Activated B cell treated with CpG ODN at 0.5 μM for 24 hours (primary cell): Measurements from ENCODE around the gene COMMD1. TPM values are rescaled to one million over a fixed set of nuclear protein-coding genes. Genes with fewer than 3 reads are reported as not detected.
A peak's percentile ranks its signal among the peaks of the same experiment; 100 is the strongest.

Source experiments
- ATAC-seq: fragments of 200-7000 bp; cut with Tn5 transposase; one replicate; pipeline ENCODE4 v1.10.0; 2021; ENCODE audit warnings: low read depth, mild to moderate bottlenecking, moderate library complexity
- CTCF ChIA-PET: fragments of 350-600 bp; sonication (Branson Sonifier 250); formaldehyde crosslinking; loops from one replicate; lab custom pipeline; 2021; ENCODE audit warnings: antibody characterized with exemption; lab: Charles Lee
- POLR2A ChIA-PET: fragments of 350-600 bp; sonication (Branson Sonifier 250); formaldehyde crosslinking; loops from one replicate; lab custom pipeline; 2021; ENCODE audit warnings: antibody characterized with exemption; lab: Charles Lee
- DNase-seq: peaks from one replicate; pipeline ENCODE4 v3.0.0; 2022
- H3K27ac Mint-ChIP-seq: one replicate; pipeline ENCODE4 v1.8.0; 2020; ENCODE audit warnings: mixed read lengths
- H3K27me3 Mint-ChIP-seq: one replicate; pipeline ENCODE4 v1.8.0; 2021; ENCODE audit warnings: mixed read lengths
- H3K36me3 Mint-ChIP-seq: one replicate; pipeline ENCODE4 v1.8.0; 2021; ENCODE audit warnings: low read depth, mixed read lengths
- H3K4me1 Mint-ChIP-seq: one replicate; pipeline ENCODE4 v1.8.0; 2021; ENCODE audit warnings: mixed read lengths
- H3K4me3 Mint-ChIP-seq: one replicate; pipeline ENCODE4 v1.8.0; 2020; ENCODE audit warnings: mild to moderate bottlenecking, mixed read lengths
- H3K9me3 Mint-ChIP-seq: one replicate; pipeline ENCODE4 v1.8.0; 2020; ENCODE audit warnings: mixed read lengths
- intact Hi-C: fragments of 100-400 bp; cut with micrococcal nuclease; formaldehyde crosslinking; loops from one replicate; pipeline ENCODE4 v1.15.1; 2024
- total RNA-seq: library from RNA; stranded (reverse); gene quantifications from 2 replicates; pipeline ENCODE4 v1.2.3, GENCODE V29; 2022
- TF ChIP-seq, protein P1 (sequence below): fragments of 200-600 bp; IDR thresholded peaks from one replicate; pipeline ENCODE4 v1.8.0; 2022; ENCODE audit warnings: antibody characterized with exemption, mild to moderate bottlenecking

COMMD1 gene
- total RNA-seq, 1 donor from 2014 or later = 37.1 TPM

DNA sequence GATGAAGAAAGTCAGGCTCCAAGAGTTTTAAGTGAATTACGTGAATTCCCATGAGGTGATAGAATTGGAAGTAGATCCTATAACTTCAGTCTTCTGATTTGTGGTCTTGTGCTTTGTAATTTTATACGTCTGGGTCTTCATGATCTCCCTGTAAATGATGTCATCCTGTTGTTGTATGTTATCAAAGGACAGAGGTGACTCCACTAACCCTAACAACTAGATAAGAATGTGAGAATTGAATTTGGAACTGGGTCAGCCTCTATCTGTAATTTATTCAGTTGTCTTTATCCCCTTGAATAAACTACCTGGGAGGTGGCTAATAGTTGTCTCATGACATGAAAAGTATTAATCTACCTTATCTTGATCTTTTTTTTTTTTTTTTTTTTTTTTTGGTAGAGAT is 204.1 kb downstream of the COMMD1 start:
- ATAC-seq = no peak
- POLR2A ChIA-PET = no interaction called here
- H3K9me3 Mint-ChIP-seq = no peaks in the 10 kb centered on the region

DNA sequence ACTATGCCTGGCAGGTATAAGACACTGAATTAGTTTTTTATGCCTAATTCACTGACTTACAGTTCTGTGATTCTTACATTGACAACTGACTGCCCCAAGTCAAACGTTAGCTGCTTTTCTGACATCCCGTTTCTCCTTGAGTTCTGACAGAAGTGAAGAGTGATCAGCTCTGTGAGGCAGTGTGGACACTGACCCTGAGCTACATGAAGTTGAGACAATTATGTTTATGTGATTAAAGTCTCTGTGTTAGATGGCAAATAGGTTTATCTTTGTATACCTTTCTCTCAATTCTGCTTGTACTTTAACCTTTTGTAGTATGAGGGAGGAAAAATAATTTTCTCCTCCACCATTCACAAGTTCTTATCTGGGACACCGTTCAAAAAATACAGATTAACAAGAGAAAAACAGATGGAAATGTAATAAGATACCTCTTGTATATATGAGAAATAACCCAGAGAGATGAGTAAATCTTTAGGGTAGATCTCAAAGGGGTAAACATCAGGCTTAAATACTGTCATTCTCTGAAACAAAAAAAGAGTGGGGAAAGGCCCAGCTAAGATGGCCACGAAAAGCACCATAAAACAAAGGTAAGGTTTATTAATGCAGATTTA is 205.0 kb downstream of the COMMD1 start:
- no peaks in the 10 kb centered on the region for H3K36me3 Mint-ChIP-seq
- no peak overlapping the region for H3K27ac Mint-ChIP-seq
- DNase-seq = no peak
- ChIA-PET POLR2A (interaction anchor here (0.5 kb wide), 1 partner anchor 10 kb away, joined by 3 read pairs; no protein-coding TSS in a partner anchor), CTCF (no interaction called here)
- intact Hi-C loops = no loop called here
- ATAC-seq = no peak
- H3K27me3 Mint-ChIP-seq = no peaks in the 10 kb centered on the region
- no peaks in the 10 kb centered on the region for H3K9me3 Mint-ChIP-seq
- TF ChIP-seq, protein P1, sequence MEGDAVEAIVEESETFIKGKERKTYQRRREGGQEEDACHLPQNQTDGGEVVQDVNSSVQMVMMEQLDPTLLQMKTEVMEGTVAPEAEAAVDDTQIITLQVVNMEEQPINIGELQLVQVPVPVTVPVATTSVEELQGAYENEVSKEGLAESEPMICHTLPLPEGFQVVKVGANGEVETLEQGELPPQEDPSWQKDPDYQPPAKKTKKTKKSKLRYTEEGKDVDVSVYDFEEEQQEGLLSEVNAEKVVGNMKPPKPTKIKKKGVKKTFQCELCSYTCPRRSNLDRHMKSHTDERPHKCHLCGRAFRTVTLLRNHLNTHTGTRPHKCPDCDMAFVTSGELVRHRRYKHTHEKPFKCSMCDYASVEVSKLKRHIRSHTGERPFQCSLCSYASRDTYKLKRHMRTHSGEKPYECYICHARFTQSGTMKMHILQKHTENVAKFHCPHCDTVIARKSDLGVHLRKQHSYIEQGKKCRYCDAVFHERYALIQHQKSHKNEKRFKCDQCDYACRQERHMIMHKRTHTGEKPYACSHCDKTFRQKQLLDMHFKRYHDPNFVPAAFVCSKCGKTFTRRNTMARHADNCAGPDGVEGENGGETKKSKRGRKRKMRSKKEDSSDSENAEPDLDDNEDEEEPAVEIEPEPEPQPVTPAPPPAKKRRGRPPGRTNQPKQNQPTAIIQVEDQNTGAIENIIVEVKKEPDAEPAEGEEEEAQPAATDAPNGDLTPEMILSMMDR = no peak
- H3K4me3 Mint-ChIP-seq = no peak overlapping the region
- peaks cover 7% of the 10 kb centered on the region for H3K4me1 Mint-ChIP-seq

More for the DNA sequence above, 204.1 kb downstream of the COMMD1 start:
- H3K4me1 Mint-ChIP-seq = peaks cover 3% of the 10 kb centered on the region
- TF ChIP-seq, protein P1 = no peak
- no peak for DNase-seq
- no peak overlapping the region for H3K27ac Mint-ChIP-seq
- CTCF ChIA-PET = no interaction called here
- H3K4me3 Mint-ChIP-seq = no peak overlapping the region
- no peaks in the 10 kb centered on the region for H3K27me3 Mint-ChIP-seq
- H3K36me3 Mint-ChIP-seq = no peaks in the 10 kb centered on the region
- intact Hi-C loops = no loop called here

DNA sequence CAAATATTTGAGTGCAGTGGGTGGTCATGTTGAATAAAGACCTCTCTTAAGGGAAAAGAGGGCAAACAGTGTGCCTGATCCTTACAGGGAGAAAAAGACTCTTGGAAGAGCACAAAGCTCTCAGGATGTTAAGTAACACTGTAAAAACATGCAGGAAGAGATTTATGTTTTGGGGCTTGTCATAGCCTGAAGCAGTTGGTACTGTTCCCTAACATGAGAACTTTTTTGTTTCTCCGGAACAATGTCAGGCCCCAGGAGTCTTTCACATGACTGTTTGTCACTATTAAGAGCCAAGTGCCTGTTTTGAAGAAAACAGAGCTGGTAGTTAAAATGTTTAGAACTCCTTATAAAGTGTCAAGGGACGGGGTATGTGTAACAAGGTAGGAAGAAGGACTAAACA is 206.7 kb downstream of the COMMD1 start:
- POLR2A ChIA-PET = no interaction called here
- intact Hi-C loops = no loop called here

DNA sequence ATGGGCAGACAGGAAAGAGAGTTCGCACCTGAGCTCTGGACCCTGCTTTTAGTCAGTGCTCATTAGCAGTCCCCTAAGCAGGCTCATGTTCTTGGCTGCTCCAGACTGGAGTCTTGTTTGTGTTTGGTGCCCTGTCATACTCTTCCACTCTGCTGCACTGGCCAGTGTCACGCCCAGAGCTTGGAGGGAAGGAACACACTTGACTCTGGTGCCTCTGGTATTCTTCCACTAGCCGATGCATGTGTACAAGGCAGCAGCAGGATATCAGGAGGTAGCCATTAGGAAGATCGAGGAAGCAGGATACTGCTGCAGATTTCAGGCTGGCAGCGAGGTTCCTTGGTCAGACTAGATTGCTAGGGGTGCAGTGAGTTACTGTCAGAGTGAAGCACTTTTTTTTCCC is 209.1 kb downstream of the COMMD1 start:
- DNase-seq (no peak), ATAC-seq (no peak)
- H3K4me1 Mint-ChIP-seq = peaks cover 30% of the 10 kb centered on the region
- H3K9me3 Mint-ChIP-seq = no peaks in the 10 kb centered on the region
- ChIA-PET POLR2A (no interaction called here), CTCF (no interaction called here)
- TF ChIP-seq, protein P1 = no peak
- no peak overlapping the region for H3K27ac Mint-ChIP-seq
- H3K4me3 Mint-ChIP-seq = no peak overlapping the region
- intact Hi-C loops = no loop called here
- H3K36me3 Mint-ChIP-seq = no peaks in the 10 kb centered on the region
- H3K27me3 Mint-ChIP-seq = no peaks in the 10 kb centered on the region

More for the DNA sequence above, 206.7 kb downstream of the COMMD1 start:
- TF ChIP-seq, protein P1 = no peak
- H3K4me1 Mint-ChIP-seq = peaks cover 13% of the 10 kb centered on the region
- H3K36me3 Mint-ChIP-seq = no peaks in the 10 kb centered on the region
- no peak for ATAC-seq
- no peak overlapping the region for H3K4me3 Mint-ChIP-seq
- no peaks in the 10 kb centered on the region for H3K27me3 Mint-ChIP-seq
- H3K27ac Mint-ChIP-seq = no peak overlapping the region
- no peak for DNase-seq
- H3K9me3 Mint-ChIP-seq = no peaks in the 10 kb centered on the region
- CTCF ChIA-PET = no interaction called here

DNA sequence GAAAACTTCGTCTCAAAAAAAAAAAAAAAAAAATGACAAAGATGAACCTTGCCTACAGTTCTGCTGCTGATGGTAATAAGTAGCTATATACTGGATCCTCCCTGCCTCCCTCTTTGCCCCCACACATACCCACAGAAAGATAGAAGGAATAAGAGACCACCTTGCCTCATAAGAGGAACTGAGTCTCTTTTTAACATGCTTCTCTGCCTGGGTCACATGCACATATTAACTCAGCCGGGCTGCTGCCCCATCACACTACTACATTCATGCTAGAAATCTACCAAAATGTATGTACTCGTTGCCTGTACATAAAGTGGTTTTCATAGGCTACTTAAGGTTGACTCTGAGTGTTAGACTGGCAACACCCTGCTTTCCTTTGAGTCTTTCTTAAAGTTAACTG is 211.5 kb downstream of the COMMD1 start:
- TF ChIP-seq, protein P1 = no peak
- Mint-ChIP-seq H3K4me1 (peaks cover 39% of the 10 kb centered on the region), H3K36me3 (no peaks in the 10 kb centered on the region), H3K9me3 (no peaks in the 10 kb centered on the region), H3K4me3 (no peak overlapping the region), H3K27ac (no peak overlapping the region), H3K27me3 (no peaks in the 10 kb centered on the region)
- intact Hi-C loops = no loop called here
- POLR2A ChIA-PET = interaction anchor here (0.6 to 0.7 kb wide), 3 partner anchors 13 to 193 kb away, joined by 3 to 13 read pairs (median 3); no protein-coding TSS in a partner anchor
- CTCF ChIA-PET = no interaction called here
- DNase-seq (no peak), ATAC-seq (peak; percentile 28)
